ENCODE data around the gene FBXL16. TPM values are rescaled to one million over a fixed set of nuclear protein-coding genes. Genes with fewer than 3 reads are reported as not detected.

The FBXL16 gene
- total and polyA plus RNA-seq, 2 of the 13 experiments (the other 11 are each of a cell fraction or from before 2014, with no cell fraction given), result 0.22 to 2.0 TPM

DNA sequence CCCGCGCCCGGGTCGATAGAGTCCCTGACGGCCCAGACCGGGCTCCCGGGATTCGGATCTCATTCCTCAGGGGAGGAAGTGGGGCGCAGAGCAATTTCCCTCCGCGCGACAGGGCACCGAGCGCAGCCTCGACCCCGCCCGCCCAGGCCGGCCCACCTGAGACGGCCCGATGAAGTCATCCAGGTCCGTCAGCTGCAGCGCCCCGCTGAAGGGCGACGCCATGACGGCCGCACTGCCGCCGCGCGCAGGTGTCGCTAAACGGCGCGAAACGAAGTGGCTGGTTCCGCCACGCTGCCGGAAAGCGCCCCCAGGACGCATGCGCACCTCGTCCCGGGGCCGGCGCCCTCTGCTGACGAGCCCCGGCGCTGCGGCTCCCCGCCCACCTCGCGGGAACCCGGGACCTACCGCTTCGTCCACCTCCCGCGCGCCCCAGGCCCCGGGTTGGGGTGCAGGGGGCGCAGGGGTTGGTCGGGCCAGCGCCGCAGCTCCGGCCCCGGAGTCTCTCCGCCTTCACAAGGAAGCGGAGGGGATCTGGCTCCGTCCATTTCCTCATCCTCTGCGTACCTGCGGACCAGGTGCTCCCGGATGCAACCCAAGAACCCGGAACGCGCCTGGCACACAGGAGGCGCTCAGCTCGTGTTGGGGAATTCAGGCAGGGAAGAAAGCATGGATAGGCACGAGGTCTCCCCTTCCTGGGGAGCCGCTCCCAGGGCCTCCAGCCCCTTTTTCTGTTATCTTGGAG lies 35.3 kb upstream of the FBXL16 start, which contains the start of gene CIAO3 (continued):
- TF ChIP-seq FOSL1 (CRISPR knock-in tag; IDR thresholded peaks at IDR 0.05; ENCODE audit: borderline replicate concordance) (no peak), ZNF563 (CRISPR knock-in tag; IDR thresholded peaks at IDR 0.05) (0 out of 2 replicates have a peak, but pooled peaks have one; percentile 24), ELF3 (CRISPR knock-in tag; IDR thresholded peaks at IDR 0.05) (peak; percentile 46), ZFP36L1 (CRISPR knock-in tag; IDR thresholded peaks at IDR 0.05) (0 out of 2 replicates have a peak, but pooled peaks have one; percentile 36), SMAD3 (CRISPR knock-in tag; IDR thresholded peaks at IDR 0.05) (peak; percentile 39; the same call in 1 of the 2 replicates), ZNF230 (CRISPR knock-in tag; IDR thresholded peaks at IDR 0.05) (no peak; the same call in 1 of the 2 replicates), CHCHD3 (CRISPR knock-in tag; IDR thresholded peaks at IDR 0.05) (peak; percentile 67)
- TF ChIP-seq, protein P1, sequence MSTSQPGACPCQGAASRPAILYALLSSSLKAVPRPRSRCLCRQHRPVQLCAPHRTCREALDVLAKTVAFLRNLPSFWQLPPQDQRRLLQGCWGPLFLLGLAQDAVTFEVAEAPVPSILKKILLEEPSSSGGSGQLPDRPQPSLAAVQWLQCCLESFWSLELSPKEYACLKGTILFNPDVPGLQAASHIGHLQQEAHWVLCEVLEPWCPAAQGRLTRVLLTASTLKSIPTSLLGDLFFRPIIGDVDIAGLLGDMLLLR (CRISPR knock-in tag; IDR thresholded peaks at IDR 0.05), result peak; percentile 69; the same call in 1 of the 2 replicates
- TF ChIP-seq, protein P2, sequence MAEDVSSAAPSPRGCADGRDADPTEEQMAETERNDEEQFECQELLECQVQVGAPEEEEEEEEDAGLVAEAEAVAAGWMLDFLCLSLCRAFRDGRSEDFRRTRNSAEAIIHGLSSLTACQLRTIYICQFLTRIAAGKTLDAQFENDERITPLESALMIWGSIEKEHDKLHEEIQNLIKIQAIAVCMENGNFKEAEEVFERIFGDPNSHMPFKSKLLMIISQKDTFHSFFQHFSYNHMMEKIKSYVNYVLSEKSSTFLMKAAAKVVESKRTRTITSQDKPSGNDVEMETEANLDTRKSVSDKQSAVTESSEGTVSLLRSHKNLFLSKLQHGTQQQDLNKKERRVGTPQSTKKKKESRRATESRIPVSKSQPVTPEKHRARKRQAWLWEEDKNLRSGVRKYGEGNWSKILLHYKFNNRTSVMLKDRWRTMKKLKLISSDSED (CRISPR knock-in tag; IDR thresholded peaks at IDR 0.05), result no peak
- TF ChIP-seq, protein P3, sequence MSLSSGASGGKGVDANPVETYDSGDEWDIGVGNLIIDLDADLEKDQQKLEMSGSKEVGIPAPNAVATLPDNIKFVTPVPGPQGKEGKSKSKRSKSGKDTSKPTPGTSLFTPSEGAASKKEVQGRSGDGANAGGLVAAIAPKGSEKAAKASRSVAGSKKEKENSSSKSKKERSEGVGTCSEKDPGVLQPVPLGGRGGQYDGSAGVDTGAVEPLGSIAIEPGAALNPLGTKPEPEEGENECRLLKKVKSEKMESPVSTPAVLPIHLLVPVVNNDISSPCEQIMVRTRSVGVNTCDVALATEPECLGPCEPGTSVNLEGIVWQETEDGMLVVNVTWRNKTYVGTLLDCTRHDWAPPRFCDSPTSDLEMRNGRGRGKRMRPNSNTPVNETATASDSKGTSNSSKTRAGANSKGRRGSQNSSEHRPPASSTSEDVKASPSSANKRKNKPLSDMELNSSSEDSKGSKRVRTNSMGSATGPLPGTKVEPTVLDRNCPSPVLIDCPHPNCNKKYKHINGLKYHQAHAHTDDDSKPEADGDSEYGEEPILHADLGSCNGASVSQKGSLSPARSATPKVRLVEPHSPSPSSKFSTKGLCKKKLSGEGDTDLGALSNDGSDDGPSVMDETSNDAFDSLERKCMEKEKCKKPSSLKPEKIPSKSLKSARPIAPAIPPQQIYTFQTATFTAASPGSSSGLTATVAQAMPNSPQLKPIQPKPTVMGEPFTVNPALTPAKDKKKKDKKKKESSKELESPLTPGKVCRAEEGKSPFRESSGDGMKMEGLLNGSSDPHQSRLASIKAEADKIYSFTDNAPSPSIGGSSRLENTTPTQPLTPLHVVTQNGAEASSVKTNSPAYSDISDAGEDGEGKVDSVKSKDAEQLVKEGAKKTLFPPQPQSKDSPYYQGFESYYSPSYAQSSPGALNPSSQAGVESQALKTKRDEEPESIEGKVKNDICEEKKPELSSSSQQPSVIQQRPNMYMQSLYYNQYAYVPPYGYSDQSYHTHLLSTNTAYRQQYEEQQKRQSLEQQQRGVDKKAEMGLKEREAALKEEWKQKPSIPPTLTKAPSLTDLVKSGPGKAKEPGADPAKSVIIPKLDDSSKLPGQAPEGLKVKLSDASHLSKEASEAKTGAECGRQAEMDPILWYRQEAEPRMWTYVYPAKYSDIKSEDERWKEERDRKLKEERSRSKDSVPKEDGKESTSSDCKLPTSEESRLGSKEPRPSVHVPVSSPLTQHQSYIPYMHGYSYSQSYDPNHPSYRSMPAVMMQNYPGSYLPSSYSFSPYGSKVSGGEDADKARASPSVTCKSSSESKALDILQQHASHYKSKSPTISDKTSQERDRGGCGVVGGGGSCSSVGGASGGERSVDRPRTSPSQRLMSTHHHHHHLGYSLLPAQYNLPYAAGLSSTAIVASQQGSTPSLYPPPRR (CRISPR knock-in tag; IDR thresholded peaks at IDR 0.05; ENCODE audit: borderline replicate concordance), result no peak
- TF ChIP-seq, protein P4, sequence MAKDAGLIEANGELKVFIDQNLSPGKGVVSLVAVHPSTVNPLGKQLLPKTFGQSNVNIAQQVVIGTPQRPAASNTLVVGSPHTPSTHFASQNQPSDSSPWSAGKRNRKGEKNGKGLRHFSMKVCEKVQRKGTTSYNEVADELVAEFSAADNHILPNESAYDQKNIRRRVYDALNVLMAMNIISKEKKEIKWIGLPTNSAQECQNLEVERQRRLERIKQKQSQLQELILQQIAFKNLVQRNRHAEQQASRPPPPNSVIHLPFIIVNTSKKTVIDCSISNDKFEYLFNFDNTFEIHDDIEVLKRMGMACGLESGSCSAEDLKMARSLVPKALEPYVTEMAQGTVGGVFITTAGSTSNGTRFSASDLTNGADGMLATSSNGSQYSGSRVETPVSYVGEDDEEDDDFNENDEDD (CRISPR knock-in tag; IDR thresholded peaks at IDR 0.05; ENCODE audit: borderline replicate concordance), result peak; percentile 79; the same call in 1 of the 2 replicates
- TF ChIP-seq, protein P5, sequence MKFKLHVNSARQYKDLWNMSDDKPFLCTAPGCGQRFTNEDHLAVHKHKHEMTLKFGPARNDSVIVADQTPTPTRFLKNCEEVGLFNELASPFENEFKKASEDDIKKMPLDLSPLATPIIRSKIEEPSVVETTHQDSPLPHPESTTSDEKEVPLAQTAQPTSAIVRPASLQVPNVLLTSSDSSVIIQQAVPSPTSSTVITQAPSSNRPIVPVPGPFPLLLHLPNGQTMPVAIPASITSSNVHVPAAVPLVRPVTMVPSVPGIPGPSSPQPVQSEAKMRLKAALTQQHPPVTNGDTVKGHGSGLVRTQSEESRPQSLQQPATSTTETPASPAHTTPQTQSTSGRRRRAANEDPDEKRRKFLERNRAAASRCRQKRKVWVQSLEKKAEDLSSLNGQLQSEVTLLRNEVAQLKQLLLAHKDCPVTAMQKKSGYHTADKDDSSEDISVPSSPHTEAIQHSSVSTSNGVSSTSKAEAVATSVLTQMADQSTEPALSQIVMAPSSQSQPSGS (CRISPR knock-in tag; IDR thresholded peaks at IDR 0.05), result peak; percentile 97
- TF ChIP-seq, protein P6, sequence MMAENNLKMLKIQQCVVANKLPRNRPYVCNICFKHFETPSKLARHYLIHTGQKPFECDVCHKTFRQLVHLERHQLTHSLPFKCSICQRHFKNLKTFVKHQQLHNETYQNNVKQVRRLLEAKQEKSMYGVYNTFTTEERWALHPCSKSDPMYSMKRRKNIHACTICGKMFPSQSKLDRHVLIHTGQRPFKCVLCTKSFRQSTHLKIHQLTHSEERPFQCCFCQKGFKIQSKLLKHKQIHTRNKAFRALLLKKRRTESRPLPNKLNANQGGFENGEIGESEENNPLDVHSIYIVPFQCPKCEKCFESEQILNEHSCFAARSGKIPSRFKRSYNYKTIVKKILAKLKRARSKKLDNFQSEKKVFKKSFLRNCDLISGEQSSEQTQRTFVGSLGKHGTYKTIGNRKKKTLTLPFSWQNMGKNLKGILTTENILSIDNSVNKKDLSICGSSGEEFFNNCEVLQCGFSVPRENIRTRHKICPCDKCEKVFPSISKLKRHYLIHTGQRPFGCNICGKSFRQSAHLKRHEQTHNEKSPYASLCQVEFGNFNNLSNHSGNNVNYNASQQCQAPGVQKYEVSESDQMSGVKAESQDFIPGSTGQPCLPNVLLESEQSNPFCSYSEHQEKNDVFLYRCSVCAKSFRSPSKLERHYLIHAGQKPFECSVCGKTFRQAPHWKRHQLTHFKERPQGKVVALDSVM (CRISPR knock-in tag; IDR thresholded peaks at IDR 0.05), result peak; percentile 46; the same call in 1 of the 2 replicates
